Esophagus muscularis mucosa (tissue), 3 donors: ENCODE data around the gene CDX1.

Experiments
- POLR2A ChIP-seq: fragments of 450-650 bp; IDR thresholded peaks from one replicate; pipeline ENCODE4 v1.6.1; 2017; ENCODE audit warnings: antibody characterized with exemption, moderate library complexity, mild to moderate bottlenecking, low read depth
- POLR2AphosphoS5 ChIP-seq, 2 donors: sonication (generic); formaldehyde crosslinking; IDR thresholded peaks; one replicate each; pipeline ENCODE4 v1.6.1; 2017; ENCODE audit warnings: antibody characterized with exemption in 2 of 2
- TF ChIP-seq, protein P1 (sequence below), 3 experiments: fragments of 200-600 bp in 2 of 3; fragments of 450-650 bp in 1 of 3; sonication (generic) in 2 of 3; IDR thresholded peaks; one replicate each; pipeline ENCODE4 v1.5.1; 2017 to 2019; ENCODE audit warnings: antibody characterized with exemption in 3 of 3, mild to moderate bottlenecking in 2 of 3, moderate library complexity in 1 of 3

DNA sequence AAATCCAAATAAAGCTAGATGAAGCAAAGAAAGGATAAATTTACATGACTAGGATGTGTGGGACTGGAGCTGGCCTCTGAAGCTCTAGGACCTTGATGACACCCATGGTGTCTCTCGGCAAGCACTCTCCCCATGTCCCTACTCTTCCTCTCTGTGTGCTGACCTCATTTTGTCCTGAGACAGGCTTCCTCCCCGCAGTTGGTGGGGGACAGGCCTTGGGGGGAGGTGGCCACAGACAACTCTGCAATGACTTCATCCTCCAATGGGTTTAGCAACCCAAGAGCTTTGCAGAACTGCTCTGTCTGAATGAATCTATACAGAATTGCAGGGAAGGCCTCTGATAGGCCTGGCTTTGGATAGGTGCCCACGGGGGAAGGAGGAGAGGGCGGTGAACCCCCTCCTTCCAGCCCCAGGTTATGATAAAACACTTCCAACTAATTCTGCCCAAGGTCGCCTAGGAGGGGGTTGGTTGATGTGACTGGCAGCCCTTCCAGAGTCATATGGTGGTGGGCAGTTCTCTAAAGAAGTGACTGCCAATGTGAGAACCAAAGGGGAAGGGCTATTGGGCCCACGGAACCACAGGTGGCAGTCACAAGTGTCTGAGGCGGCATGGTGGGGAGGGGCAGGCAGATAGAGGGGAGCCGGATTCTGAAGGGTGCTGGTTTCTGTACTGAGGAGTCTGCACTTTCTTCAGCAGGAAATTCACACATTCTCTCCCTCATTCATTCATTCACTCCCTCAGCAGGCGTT, 29.3 kb downstream of the CDX1 start:
- TF ChIP-seq, protein P1, sequence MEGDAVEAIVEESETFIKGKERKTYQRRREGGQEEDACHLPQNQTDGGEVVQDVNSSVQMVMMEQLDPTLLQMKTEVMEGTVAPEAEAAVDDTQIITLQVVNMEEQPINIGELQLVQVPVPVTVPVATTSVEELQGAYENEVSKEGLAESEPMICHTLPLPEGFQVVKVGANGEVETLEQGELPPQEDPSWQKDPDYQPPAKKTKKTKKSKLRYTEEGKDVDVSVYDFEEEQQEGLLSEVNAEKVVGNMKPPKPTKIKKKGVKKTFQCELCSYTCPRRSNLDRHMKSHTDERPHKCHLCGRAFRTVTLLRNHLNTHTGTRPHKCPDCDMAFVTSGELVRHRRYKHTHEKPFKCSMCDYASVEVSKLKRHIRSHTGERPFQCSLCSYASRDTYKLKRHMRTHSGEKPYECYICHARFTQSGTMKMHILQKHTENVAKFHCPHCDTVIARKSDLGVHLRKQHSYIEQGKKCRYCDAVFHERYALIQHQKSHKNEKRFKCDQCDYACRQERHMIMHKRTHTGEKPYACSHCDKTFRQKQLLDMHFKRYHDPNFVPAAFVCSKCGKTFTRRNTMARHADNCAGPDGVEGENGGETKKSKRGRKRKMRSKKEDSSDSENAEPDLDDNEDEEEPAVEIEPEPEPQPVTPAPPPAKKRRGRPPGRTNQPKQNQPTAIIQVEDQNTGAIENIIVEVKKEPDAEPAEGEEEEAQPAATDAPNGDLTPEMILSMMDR (IDR thresholded peaks at IDR 0.05): no peak
- TF ChIP-seq POLR2A (no peak), POLR2AphosphoS5 (IDR thresholded peaks at IDR 0.05) (no peak)
